Panc1 (cell line): ENCODE results near the gene MAPK14.

ENCODE experiments used
- SIN3A ChIP-seq: IDR thresholded peaks from 2 replicates; pipeline ENCODE4 v1.6.1; 2012; ENCODE audit warnings: low read depth, mild to moderate bottlenecking, low read length, moderate library complexity, borderline replicate concordance; ENCODE audit not compliant: insufficient read depth
- TF ChIP-seq, protein P1 (sequence below), 2 experiments: IDR thresholded peaks; 2 replicates each; pipeline ENCODE4 v1.6.1; 2011 to 2012; ENCODE audit warnings: low read depth in 2 of 2, control low read depth in 1 of 2, low read length in 1 of 2, mild to moderate bottlenecking in 1 of 2, moderate library complexity in 1 of 2; ENCODE audit not compliant: insufficient read depth in 1 of 2
- TF ChIP-seq, protein P2 (sequence below): fragments of 450-650 bp; IDR thresholded peaks from 2 replicates; pipeline ENCODE4 v1.5.1; 2017; ENCODE audit warnings: mild to moderate bottlenecking

GRCh38 chr6:36145495-36145894 is 117.9 kb downstream of the MAPK14 start:
- TF ChIP-seq, protein P1, sequence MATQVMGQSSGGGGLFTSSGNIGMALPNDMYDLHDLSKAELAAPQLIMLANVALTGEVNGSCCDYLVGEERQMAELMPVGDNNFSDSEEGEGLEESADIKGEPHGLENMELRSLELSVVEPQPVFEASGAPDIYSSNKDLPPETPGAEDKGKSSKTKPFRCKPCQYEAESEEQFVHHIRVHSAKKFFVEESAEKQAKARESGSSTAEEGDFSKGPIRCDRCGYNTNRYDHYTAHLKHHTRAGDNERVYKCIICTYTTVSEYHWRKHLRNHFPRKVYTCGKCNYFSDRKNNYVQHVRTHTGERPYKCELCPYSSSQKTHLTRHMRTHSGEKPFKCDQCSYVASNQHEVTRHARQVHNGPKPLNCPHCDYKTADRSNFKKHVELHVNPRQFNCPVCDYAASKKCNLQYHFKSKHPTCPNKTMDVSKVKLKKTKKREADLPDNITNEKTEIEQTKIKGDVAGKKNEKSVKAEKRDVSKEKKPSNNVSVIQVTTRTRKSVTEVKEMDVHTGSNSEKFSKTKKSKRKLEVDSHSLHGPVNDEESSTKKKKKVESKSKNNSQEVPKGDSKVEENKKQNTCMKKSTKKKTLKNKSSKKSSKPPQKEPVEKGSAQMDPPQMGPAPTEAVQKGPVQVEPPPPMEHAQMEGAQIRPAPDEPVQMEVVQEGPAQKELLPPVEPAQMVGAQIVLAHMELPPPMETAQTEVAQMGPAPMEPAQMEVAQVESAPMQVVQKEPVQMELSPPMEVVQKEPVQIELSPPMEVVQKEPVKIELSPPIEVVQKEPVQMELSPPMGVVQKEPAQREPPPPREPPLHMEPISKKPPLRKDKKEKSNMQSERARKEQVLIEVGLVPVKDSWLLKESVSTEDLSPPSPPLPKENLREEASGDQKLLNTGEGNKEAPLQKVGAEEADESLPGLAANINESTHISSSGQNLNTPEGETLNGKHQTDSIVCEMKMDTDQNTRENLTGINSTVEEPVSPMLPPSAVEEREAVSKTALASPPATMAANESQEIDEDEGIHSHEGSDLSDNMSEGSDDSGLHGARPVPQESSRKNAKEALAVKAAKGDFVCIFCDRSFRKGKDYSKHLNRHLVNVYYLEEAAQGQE (IDR thresholded peaks at IDR 0.05; ENCODE audit: insufficient read depth in 1 of 2, low read depth in 2 of 2, low read length in 1 of 2), result no peak
- TF ChIP-seq, protein P2, sequence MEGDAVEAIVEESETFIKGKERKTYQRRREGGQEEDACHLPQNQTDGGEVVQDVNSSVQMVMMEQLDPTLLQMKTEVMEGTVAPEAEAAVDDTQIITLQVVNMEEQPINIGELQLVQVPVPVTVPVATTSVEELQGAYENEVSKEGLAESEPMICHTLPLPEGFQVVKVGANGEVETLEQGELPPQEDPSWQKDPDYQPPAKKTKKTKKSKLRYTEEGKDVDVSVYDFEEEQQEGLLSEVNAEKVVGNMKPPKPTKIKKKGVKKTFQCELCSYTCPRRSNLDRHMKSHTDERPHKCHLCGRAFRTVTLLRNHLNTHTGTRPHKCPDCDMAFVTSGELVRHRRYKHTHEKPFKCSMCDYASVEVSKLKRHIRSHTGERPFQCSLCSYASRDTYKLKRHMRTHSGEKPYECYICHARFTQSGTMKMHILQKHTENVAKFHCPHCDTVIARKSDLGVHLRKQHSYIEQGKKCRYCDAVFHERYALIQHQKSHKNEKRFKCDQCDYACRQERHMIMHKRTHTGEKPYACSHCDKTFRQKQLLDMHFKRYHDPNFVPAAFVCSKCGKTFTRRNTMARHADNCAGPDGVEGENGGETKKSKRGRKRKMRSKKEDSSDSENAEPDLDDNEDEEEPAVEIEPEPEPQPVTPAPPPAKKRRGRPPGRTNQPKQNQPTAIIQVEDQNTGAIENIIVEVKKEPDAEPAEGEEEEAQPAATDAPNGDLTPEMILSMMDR, result no peak
- no peak for TF ChIP-seq SIN3A
